NCI-H748 (cell line): ENCODE results near the gene SCLY.

Experiments
- DNase-seq: peaks from one replicate; lab custom pipeline; 2025; ENCODE audit not compliant: unreplicated experiment; lab: John Stamatoyannopoulos, UW

The SCLY gene

DNA sequence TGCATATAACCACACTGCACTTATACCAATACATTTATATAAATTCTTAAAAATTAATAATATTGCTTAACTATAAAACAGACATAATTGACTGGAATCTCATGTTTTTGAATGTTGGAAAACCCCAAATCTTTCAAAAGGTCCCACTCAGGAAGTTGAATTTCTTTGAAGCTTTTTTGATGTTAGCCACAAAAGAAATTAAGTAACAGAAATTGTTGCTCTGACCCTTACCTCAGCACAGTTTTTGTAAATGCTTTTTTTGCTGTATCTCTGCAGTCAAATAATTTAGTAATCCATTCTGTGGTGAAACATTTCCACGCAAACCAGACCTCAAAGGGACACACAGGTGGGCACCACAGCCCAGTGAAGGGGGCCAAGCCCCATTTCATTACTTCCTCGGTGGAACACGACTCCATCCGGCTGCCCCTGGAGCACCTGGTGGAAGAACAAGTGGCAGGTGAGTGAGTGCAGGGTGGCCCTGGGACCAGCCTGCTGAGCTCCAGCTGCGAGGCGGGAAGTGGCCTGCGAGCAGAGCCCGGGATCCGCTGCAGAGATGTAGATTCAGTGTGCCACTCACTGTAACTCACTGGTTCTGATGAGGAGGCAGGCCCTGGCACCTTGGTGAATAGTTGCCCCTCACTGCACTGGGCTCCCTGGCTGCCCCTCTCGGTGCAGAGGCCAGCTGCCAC, 8.4 kb downstream of the SCLY start:
- no peak for DNase-seq

GRCh38 chr2:238069877-238070276, 9.1 kb downstream of the SCLY start:
- DNase-seq, result no peak

GRCh38 chr2:238075397-238075796, 14.6 kb downstream of the SCLY start:
- no peak for DNase-seq

- DNase-seq, result no peak
Observed at GRCh38 chr2:238077292-238077691, 16.5 kb downstream of the SCLY start.

- DNase-seq, result no peak
Observed at GRCh38 chr2:238079874-238080327, 19.1 kb downstream of the SCLY start.

DNA sequence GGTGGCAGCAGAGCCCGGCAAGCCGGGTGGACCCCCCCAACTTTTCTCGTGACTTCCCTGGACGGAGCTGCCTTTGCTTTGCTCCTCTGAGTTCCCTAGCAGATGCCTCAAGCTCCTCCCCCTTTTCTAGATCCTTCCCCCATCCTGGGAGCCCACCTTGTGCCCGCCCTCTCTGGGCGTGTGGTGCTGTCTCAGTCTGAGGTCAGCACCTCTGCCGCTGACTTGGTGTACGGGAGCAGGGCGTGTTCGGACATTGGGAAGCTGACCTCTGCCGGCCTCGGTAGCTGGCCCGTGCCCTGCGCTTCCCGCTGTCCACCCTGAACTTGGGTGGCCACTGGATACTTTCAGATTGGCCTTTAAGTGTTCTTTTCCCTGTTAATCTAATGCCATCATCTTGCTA, 19.7 kb downstream of the SCLY start:
- DNase-seq, result no peak

DNA sequence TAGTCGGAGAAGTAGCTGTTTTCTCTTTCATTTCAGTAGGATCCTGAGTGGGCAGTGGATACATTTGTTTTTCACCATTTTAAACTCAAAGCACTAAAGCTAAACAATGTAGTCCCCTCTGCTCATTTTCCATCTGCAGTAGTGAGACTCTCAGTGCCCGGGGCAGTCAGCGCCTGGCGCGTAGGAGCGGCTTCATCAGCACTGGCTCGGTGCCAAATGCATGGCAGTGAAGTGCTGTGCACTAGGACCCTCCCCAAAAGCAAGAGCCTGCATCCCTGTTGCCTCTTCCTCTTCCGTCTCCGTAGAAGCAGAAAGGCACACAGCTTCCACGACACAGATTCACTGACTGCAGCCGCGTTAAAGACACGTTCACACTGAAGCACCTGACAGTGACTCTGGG, 20.3 kb downstream of the SCLY start:
- peak; percentile 19 for DNase-seq

GRCh38 chr2:238081561-238081960, 20.8 kb downstream of the SCLY start:
- DNase-seq, result no peak

GRCh38 chr2:238082151-238082550, 21.4 kb downstream of the SCLY start:
- DNase-seq, result no peak

DNA sequence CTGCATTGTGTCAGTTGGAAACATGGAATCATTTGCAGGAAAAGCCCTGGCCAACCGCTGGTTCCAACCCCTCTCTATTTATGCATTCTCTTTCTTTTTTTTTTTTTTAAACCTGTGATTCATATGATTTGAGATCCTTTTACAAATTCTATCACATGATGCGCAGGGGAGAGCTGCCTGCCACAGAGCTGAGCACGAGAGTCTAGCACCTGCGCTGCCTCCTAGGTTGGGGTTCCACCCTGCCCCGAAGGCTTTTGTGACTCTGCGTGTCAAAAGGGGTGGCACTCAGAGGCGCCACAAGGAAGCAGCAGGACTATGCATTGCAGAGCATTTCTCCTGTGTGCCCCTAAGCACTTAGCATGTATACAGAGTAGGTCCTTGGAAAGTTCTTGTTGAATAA, 22.0 kb downstream of the SCLY start:
- no peak for DNase-seq

- DNase-seq, result no peak
Observed at GRCh38 chr2:238083919-238084318, 23.1 kb downstream of the SCLY start.

DNA sequence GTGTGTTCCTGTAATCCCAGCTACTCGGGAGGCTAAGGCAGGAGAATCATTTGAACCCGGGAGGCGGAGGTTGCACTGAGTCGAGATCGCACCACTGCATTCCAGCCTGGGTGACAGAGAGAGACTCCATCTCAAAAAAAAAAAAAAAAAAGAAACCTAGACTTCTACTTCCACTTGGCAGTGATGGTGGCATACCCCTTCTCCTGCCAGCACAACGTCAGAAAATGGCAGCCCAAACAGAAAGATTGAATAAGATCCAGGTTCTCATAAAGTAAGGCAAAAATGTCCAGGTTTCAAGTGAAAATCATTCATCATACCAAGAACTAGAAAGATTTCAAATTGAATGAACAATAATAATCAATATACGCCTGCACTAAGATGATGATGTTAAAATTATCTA, 24.0 kb downstream of the SCLY start:
- DNase-seq, result no peak

- DNase-seq, result no peak
Observed at GRCh38 chr2:238085899-238086298, 25.1 kb downstream of the SCLY start.

GRCh38 chr2:238087211-238087610, 26.4 kb downstream of the SCLY start:
- DNase-seq, result no peak

DNA sequence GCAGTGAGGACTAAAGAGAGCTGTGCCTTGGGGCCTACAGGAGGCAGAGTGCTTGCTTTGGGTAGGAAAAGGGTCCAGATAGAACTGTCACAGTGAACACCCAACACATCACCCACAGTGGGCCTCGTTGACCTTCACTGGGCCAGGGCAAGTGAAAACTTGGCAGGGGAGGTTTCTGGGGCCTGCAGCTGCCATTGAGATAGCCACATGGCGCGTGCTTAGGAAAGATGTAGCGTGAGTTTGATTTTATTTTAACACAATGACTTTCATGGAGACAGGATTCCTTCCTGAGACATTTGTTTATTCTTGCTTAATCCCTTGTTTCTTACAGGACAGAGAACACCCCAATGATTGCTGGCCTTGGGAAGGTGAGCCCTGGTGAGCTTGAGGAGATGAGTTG, 30.1 kb downstream of the SCLY start:
- DNase-seq, result no peak

DNA sequence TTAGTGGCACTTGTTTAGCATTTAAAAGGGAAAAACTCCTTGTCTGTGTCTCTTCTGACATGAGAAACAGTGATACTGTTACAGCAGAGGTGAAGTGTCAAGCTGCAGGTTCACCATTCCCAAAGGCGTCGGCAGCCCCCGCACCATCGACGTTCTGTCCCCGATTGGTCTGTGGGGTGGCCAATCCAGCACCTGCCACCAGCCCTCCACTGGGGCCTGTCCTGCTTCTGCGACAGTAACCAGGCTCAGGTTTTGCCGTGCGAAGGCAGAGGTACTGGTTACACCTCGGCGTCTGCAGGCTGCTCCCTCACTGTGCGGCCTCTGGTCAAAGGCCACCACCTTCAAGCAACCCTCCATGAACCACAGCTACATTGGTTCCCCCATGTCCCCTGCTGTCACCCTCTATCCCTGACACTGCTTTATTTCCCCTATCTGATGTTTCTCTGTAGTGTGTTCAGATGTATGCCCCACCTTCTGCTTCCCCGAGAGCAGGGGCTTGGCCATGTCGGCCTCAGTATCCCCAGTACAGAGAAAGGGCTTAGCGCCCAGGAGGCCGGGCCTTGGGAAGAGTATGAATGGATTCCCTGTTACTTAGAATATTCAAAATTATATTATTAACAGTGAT, 30.7 kb downstream of the SCLY start:
- no peak for DNase-seq

DNA sequence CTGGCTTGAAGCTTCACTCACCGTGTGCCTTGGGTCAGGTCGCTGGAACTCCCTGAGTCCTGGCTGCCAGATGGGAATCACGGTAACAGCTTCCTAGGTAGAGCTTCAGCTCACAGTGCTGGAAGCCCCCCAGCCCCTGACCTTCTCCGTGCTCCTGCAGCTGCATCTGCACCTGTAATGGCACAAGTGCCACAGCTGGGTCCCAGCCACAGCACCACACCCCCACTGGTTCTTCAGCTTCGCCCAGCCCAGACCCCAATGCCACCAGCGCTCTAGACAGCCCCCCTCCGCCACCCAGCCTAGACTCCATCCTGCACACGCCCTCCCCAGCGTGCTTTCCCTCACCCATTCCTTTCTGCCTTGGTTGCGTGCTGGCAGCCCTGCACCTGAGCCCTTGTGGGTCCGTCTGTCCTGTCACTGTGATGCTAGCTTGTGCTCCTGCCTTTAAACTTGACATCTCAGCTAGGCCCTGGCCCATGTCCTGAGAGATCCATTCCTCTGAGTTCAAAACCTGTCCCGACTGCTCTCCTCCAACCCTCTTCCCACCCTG, 31.8 kb downstream of the SCLY start:
- DNase-seq, result no peak

- no peak for DNase-seq
Observed at GRCh38 chr2:238093181-238094140, 32.7 kb downstream of the SCLY start.

DNA sequence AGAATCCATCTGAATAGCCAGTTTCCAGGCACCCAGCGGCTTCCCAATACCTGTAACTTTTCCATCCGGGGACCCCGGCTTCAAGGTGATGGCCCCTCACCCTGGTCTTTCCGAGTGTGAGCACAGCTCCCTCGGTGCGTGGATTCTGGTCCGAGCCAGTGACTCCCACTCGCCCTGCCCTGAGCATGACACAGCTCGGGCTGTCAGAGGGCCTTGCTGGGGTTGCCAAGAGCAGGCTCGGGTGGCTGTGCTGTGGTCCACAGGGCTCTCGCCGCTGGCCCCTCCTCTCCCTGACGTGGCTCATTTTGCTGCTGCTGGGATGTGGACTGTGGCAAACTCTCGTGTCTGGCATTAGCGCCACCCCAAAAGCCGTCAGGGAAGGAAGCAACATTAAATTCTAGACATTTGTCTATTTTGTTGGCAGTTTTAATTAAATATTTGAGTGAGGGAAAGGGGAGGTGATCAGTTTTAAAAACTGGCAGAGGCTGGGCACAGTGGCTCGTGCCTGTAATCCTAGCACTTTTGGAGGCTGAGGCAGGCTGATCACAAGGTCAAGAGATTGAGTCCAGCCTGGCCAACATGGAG, 33.7 kb downstream of the SCLY start:
- DNase-seq, result no peak

GRCh38 chr2:238095143-238095542, 34.3 kb downstream of the SCLY start:
- DNase-seq, result no peak
